GM12864 (cell line): ENCODE results near the gene CBLN4.

Source experiments
- DNase-seq: peaks from one replicate; pipeline ENCODE4 v3.0.0-alpha.2; 2011; ENCODE audit warnings: low read depth
- H3K4me3 ChIP-seq: 2 replicates; pipeline ENCODE4 v1.5.1; 2011; ENCODE audit warnings: mild to moderate bottlenecking, low read depth, low read length, control low read depth
- CTCF ChIP-seq: IDR thresholded peaks from 2 replicates; pipeline ENCODE4 v1.5.1; 2011; ENCODE audit warnings: low read depth, mild to moderate bottlenecking, moderate library complexity, low read length, control low read depth, inconsistent platforms; ENCODE audit errors: missing control alignments

Gene CBLN4

GRCh38 chr20:55947701-55948100 lies 57.6 kb downstream of the CBLN4 start:
- no peak for DNase-seq
- no peak overlapping the region for H3K4me3 ChIP-seq
- TF ChIP-seq CTCF: no peak
